Cardiac muscle cell (in vitro differentiated cells and primary cell): Measurements from ENCODE around the gene TRIM67. TPM values are rescaled to one million over a fixed set of nuclear protein-coding genes. Genes with fewer than 3 reads are reported as not detected.

ENCODE experiments used
- DNase-seq, 2 donors: peaks; one replicate each; pipeline versions ENCODE4 v3.0.0 to v3.0.0-alpha.2; 2010 to 2017; ENCODE audit warnings: low read depth in 1 of 2, low spot score in 1 of 2
- H3K27ac ChIP-seq: fragments of 200-600 bp; sonication (generic); 2 replicates; pipeline ENCODE4 v1.5.1; 2016
- H3K27me3 ChIP-seq: fragments of 200-600 bp; sonication (generic); 2 replicates; pipeline ENCODE4 v1.6.0; 2016; ENCODE audit warnings: control low read depth
- H3K36me3 ChIP-seq: fragments of 200-600 bp; sonication (generic); 2 replicates; pipeline ENCODE4 v1.5.1; 2016; ENCODE audit warnings: control low read depth
- H3K4me1 ChIP-seq: fragments of 200-600 bp; sonication (generic); 2 replicates; pipeline ENCODE4 v1.8.1; 2017; ENCODE audit warnings: low read depth, mild to moderate bottlenecking, mixed run types
- H3K4me3 ChIP-seq: fragments of 200-600 bp; sonication (generic); 2 replicates; pipeline ENCODE4 v1.5.1; 2016; ENCODE audit warnings: mild to moderate bottlenecking
- H3K9me3 ChIP-seq: fragments of 200-600 bp; sonication (generic); 2 replicates; pipeline ENCODE4 v1.5.1; 2017; ENCODE audit warnings: low read depth, mild to moderate bottlenecking, control low read depth
- CTCF ChIP-seq: IDR thresholded peaks from 2 replicates; pipeline ENCODE4 v1.5.1; 2012; ENCODE audit warnings: low read depth, mild to moderate bottlenecking, low read length
- polyA plus RNA-seq: library from polyadenylated mRNA; unstranded; fragments of >200 nt; fragmentation: Nextera tagmentation; extraction: Ambion mirVana; gene quantifications from 2 replicates; pipeline ENCODE4 v1.2.1, GENCODE V29; 2016
- total RNA-seq: library from RNA; depleted of rRNA; stranded (reverse); fragments of >200 nt; gene quantifications from 2 replicates; pipeline ENCODE4 v1.2.3, GENCODE V29; 2016

The TRIM67 gene
- total and polyA plus RNA-seq, 2 experiments from 2014 or later, result 0.06 TPM; not detected in 1

DNA sequence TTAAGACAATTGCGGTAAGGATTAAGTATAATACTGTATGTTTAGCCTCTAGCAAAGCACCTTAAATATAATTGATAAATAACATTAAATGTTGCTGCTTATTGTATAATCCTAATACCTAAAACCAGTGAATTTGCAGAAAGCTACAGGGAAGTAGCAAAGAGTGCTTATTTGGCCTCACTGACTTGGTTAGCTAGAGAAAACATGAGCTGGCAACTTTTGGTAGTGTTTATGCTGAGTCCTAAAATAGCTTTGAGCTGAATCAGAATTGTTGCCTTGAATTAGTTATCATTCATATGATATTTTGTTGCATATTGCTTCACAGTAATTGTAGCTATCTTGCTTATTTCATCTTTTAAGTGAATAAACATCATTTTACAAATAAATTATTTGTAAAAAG lies 3.5 kb downstream of the TRIM67 start:
- no peak for TF ChIP-seq CTCF
- peak in 1 of 2 donors; percentile 28 for DNase-seq
- H3K27me3 ChIP-seq, result peaks cover 79% of the 10 kb centered on the region
- no peaks in the 10 kb centered on the region for H3K4me1 ChIP-seq
- H3K4me3 ChIP-seq, result no peak overlapping the region
- no peaks in the 10 kb centered on the region for H3K9me3 ChIP-seq
- H3K36me3 ChIP-seq, result no peaks in the 10 kb centered on the region
- H3K27ac ChIP-seq, result no peak overlapping the region

- H3K9me3 ChIP-seq, result no peaks in the 10 kb centered on the region
- peaks cover 69% of the 10 kb centered on the region for H3K27me3 ChIP-seq
- H3K4me3 ChIP-seq, result no peak overlapping the region
- no peak overlapping the region for H3K27ac ChIP-seq
- H3K4me1 ChIP-seq, result no peaks in the 10 kb centered on the region
- no peak for DNase-seq
- TF ChIP-seq CTCF, result no peak
- H3K36me3 ChIP-seq, result no peaks in the 10 kb centered on the region
Observed at GRCh38 chr1:231166398-231166797, 4.5 kb downstream of the TRIM67 start.

DNA sequence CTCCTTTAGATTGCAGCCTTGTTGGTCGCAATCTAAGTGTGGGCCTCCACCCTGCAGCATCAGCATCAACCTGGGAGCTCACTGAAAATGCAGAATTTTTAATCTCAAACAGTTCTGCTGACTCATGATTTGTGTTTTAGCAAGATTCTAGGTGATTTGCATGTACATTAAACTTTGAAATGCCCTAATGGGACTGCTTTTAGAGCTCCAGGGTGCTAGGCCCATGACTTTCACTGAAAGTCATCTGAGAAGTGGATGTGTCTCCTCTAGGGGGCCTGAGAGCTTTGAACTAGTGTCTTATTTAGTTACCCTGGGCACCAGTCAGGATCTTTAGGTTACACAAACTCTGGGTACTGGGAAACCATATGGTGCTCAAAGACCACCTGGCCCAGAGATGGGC lies 9.0 kb downstream of the TRIM67 start:
- Histone ChIP-seq H3K36me3 (no peaks in the 10 kb centered on the region), H3K4me3 (no peak overlapping the region), H3K4me1 (no peaks in the 10 kb centered on the region), H3K9me3 (no peaks in the 10 kb centered on the region), H3K27me3 (peaks cover 44% of the 10 kb centered on the region), H3K27ac (no peak overlapping the region)
- TF ChIP-seq CTCF, result peak; percentile 18
- DNase-seq, result no peak

DNA sequence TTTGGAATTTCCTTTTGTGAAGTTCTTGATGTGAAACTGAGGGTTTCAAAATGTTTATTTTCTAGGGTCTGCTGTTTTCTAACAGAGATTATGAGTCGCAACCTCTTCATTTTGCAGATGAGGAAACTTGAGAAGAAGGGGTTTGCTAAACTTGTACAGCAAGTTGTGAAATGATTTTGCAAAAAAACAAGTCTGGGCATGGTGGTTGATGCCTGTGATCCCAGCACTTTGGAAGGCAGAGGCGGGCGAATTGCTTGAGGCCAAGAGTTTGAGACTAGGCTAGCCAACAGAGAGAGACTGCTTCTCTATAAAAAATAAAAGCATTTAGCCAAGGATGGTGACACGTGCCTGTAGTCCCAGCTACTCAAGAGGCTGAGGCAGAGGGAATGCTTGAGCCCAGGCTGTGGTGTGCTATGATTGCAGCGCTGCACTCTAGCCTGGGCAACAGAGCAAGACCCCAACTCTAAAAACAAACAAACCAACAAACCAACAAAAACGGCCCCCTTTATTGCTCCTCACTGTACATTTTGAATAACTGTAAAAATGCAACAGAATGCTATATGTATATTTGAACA lies 9.9 kb downstream of the TRIM67 start:
- no peak for DNase-seq
- no peaks in the 10 kb centered on the region for H3K4me1 ChIP-seq
- H3K36me3 ChIP-seq, result no peaks in the 10 kb centered on the region
- H3K9me3 ChIP-seq, result no peaks in the 10 kb centered on the region
- H3K4me3 ChIP-seq, result no peak overlapping the region
- peaks cover 43% of the 10 kb centered on the region for H3K27me3 ChIP-seq
- no peak overlapping the region for H3K27ac ChIP-seq
- TF ChIP-seq CTCF, result no peak

GRCh38 chr1:231172411-231172810 lies 10.6 kb downstream of the TRIM67 start:
- no peak for TF ChIP-seq CTCF
- no peak overlapping the region for H3K27ac ChIP-seq
- H3K36me3 ChIP-seq, result no peaks in the 10 kb centered on the region
- H3K4me3 ChIP-seq, result no peak overlapping the region
- DNase-seq, result no peak
- H3K27me3 ChIP-seq, result peaks cover 45% of the 10 kb centered on the region
- H3K4me1 ChIP-seq, result no peaks in the 10 kb centered on the region
- H3K9me3 ChIP-seq, result no peaks in the 10 kb centered on the region
